DOHH2 (cell line): ENCODE measurements around the gene PRCC.

Experiments used
- EZH2phosphoT487 ChIP-seq: fragments of 200-600 bp; sonication (generic); IDR thresholded peaks from 2 replicates; pipeline ENCODE4 v1.6.1; 2017; ENCODE audit warnings: borderline replicate concordance, mild to moderate bottlenecking, antibody characterized with exemption, low read length, moderate library complexity, mixed read lengths
- TF ChIP-seq, protein P1 (sequence below): fragments of 200-600 bp; sonication (generic); IDR thresholded peaks from one replicate; pipeline ENCODE4 v1.5.1; 2014; ENCODE audit warnings: antibody characterized with exemption, mild to moderate bottlenecking, low read depth, low read length; ENCODE audit not compliant: poor library complexity, severe bottlenecking

DNA sequence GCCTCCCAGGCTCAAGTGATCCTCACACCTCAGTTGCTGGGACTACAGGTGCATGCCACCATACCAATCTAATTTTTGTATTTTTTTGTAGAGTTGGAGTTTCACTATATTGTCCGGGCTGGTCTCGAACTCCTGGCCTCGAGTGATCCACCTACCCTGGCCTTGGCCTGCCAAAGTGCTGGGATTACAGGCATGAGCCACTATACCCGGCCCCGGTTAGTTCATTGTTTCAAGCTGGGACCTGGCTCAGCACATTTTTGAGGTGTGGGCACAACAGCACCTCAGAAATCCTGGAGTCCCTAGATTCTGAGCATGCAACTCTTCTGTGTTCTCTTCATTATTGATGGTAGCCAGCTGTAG lies 28.0 kb downstream of the PRCC start:
- TF ChIP-seq, protein P1, sequence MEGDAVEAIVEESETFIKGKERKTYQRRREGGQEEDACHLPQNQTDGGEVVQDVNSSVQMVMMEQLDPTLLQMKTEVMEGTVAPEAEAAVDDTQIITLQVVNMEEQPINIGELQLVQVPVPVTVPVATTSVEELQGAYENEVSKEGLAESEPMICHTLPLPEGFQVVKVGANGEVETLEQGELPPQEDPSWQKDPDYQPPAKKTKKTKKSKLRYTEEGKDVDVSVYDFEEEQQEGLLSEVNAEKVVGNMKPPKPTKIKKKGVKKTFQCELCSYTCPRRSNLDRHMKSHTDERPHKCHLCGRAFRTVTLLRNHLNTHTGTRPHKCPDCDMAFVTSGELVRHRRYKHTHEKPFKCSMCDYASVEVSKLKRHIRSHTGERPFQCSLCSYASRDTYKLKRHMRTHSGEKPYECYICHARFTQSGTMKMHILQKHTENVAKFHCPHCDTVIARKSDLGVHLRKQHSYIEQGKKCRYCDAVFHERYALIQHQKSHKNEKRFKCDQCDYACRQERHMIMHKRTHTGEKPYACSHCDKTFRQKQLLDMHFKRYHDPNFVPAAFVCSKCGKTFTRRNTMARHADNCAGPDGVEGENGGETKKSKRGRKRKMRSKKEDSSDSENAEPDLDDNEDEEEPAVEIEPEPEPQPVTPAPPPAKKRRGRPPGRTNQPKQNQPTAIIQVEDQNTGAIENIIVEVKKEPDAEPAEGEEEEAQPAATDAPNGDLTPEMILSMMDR: no peak
- no peak for TF ChIP-seq EZH2phosphoT487
